Astrocyte of the cerebellum (primary cell): Measurements from ENCODE around the gene MGAT4A.

Experiments used
- DNase-seq: peaks from one replicate; pipeline ENCODE4 v3.0.0-alpha.2; 2011; ENCODE audit warnings: low read depth
- H3K4me3 ChIP-seq: 2 replicates; pipeline ENCODE4 v1.5.1; 2011; ENCODE audit warnings: mild to moderate bottlenecking, low read depth, low read length, moderate library complexity
- CTCF ChIP-seq: IDR thresholded peaks from 2 replicates; pipeline ENCODE4 v1.5.1; 2012; ENCODE audit warnings: low read length, low read depth, moderate library complexity, mild to moderate bottlenecking; ENCODE audit errors: missing control alignments
- in situ Hi-C: cut with HindIII; loops from 2 replicates; pipeline ENCODE4 v1.10.0; 2017; ENCODE audit warnings: low sequenced_read_pairs

MGAT4A gene

DNA sequence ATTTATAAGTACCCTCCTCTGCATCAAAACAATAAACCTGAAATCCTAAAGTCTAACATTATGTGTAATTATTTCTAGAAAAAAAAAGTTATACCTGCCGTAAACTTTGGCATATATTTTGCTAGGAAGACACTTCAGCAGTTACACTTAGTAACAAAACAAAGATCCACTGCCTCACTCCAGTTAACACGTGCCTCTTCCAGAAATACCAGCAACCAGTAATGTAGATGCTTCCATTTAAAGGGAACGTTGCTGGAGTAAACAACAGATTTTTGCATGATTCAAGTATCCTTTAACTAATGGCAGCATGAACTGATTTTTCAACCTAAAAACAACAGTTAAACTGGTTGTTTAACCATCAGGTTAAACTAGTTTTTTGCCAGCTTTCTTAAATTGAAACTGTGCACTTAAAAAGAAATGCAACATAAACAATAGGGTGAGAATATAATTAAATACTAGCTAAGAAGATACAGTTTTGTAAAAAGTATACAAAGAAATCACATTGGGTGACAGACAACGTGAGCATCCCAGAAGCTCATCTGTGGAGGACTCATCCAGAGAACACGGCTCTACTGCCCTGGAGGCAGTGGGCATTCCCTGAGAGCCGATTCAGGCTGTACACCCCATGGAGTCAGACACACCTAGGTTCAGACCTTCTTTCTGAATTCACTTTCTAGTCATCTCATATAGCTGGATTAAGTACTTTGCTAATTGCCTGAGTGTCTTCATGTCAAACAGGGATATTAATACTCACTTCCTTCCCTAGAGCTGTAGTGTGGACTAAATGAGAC lies 22.3 kb downstream of the MGAT4A start:
- H3K4me3 ChIP-seq = no peak overlapping the region
- in situ Hi-C loops = no loop called here
- no peak for TF ChIP-seq CTCF
- no peak for DNase-seq

DNA sequence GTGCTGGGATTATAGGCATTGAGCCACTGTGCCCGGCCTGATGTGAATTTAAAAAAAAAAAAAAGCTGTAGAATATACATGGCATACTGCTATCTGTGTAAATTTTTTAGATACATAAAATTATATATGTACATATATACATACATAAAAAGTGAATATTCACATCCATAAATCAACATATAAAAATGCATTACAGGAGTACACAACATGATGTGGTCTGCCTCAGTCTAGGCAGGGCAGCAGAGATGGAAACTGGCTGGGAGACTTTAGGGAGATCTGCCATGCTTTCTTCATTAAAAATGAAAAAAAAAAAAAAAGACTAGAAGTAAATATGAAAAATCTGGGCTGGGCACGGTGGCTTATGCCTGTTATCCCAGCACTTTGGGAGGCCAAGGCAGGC lies 24.3 kb downstream of the MGAT4A start:
- no peak overlapping the region for H3K4me3 ChIP-seq
- no peak for TF ChIP-seq CTCF
- no peak for DNase-seq
- in situ Hi-C loops = no loop called here

GRCh38 chr2:98705333-98705617 lies 25.7 kb downstream of the MGAT4A start:
- no peak overlapping the region for H3K4me3 ChIP-seq
- no peak for TF ChIP-seq CTCF
- in situ Hi-C loops = no loop called here
- DNase-seq = no peak

- no peak for TF ChIP-seq CTCF
- H3K4me3 ChIP-seq = no peak overlapping the region
- no peak for DNase-seq
- in situ Hi-C loops = no loop called here
Measured at GRCh38 chr2:98704499-98705332, 26.2 kb downstream of the MGAT4A start.

DNA sequence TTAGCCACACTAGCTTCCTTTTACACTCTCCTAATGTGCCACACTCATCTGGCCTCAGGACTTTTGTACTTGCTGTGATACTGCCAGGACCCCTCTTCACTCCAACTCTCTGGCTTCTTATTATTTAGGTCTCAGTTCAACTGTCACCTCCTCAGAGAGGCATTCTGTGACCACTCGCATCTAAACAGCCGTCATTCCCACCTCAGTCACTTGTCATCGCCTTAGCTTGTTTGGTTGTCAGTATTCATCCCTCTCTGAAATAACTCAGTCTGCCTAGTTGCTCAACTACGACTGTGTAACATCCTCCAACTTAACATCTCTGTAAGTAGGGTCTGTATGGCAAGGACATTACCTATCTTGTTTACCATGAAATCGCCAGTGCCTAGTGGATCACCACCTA lies 27.2 kb downstream of the MGAT4A start:
- H3K4me3 ChIP-seq = no peak overlapping the region
- no peak for TF ChIP-seq CTCF
- in situ Hi-C loops = no loop called here
- no peak for DNase-seq

DNA sequence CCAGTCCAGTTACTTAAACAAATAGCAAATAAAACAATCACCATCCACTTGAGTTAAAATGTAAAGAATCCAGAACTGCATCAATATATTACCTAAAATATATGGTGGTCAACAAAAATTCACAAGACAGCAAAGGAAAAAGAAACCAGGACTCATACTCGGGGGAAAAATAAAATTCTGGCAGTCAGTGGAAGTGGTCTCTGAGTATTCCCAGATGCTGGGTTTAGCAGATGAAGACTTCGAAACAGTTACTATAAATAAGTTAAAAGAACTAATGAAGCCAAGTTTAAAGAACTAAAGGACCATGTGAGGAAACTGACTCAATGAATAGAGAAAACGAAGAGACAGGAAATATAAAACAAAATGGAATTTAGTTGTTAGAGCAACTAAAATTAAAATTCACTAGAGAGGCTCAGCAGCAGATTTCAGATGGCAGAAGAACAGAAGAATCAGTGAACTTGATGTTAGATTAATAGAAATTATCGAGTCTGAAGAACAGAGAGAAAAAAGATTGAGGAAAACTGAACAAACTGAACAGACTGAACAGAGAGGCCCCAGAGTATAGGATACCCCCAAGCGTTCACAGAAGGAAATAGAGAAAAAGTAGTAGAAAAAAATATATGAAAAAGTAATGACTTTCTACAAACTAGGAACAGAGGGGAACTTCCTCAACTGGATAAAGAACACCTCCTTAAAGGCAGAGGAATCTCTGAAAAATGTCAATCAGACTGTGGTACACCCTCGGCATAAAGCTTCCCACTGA lies 27.9 kb downstream of the MGAT4A start:
- TF ChIP-seq CTCF = no peak
- no peak for DNase-seq
- no peak overlapping the region for H3K4me3 ChIP-seq
- in situ Hi-C loops = no loop called here
